GM10847 (cell line): Measurements from ENCODE around the gene SLC13A5.

Experiments
- POLR2A ChIP-seq: IDR thresholded peaks from 2 replicates; pipeline ENCODE4 v1.6.1; 2011; ENCODE audit not compliant: insufficient read length; ENCODE audit errors: extremely low read depth

The SLC13A5 gene

DNA sequence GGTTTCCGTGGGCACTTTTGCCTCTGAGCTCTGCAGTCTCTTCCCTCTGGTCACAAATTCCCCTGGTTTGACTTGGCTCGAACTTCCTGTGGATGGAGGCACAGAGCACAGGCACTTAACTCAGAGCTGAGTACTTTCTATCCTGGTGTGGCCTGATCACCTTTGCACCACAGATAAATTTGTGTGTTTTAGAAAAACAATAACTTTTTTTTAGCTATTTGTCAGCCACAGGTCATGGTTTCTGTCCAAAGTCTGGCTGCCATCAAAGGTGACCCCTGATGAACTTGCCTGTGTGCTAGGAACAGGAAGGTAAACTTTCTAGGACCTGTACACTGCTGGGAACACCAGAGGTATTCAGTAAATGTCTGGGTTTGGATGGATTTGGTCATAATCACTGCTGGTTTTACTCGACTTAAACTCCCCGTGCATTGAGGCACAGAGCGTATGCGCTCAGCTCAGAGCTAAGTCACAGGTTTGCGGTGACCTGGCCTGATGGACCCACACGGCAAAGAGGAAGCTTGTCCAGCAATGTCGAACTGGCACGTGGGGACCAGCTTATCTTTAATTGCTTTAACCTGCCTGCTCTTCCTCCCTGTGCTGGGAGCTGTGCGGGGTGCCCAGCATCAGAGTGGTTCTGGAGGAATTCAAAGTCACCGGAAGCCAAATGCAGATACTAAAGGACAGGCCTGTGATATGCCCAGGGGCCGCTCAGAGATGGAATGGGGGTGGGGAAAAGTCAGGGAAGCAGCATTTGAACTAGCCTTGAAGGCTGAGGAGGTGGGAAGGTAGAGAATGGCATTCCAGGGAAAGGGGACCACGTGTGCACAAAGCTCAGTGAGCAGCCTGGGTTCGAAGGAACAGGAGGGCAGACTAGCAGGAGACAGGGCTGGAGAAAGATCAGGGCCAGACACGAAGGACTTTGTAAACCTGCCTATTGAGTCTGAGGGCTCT lies 12.9 kb downstream of the SLC13A5 start:
- no peak for TF ChIP-seq POLR2A

DNA sequence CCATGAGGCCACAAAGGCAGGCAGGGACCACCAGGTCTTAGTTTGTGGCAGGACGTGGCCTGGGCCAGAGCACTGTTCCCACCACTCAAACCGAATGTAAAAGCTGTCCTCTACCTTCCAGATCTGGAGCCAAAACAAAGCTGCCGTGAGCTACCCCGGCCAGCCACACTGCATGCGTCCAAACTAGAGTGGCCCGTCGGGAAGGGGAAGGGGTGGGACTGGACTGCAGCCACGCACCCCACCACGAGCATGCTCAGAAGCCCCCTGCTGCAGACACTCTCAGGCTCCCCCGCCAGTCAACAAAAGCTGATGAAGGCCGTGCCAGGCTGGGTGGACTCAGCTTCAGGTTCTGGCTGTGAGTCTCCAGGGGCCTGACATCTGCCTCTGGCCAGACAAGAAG lies 15.2 kb downstream of the SLC13A5 start:
- no peak for TF ChIP-seq POLR2A

- no peak for TF ChIP-seq POLR2A
Observed at GRCh38 chr17:6696906-6697305, 16.3 kb downstream of the SLC13A5 start.

- no peak for TF ChIP-seq POLR2A
Observed at GRCh38 chr17:6695565-6695964, 17.6 kb downstream of the SLC13A5 start.

DNA sequence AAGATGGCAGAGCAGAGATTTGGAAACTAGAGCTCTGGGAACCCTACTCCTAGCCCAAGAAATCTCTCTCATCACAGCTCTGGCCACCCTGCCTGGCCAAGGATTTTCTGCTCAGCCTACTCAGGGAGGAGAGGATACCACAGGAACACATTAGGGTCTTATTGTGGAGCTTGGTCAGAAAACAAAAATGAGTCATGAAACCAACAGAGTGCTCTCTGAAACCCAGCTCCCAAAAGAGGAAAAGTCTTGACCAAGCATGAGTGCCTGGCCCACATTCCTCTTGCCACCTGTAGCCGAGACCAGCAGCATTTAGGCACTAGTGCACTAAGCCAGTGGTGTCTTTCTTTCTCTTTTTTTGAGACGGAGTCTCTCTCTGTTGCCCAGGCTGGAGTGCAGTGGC lies 18.1 kb downstream of the SLC13A5 start:
- no peak for TF ChIP-seq POLR2A

- TF ChIP-seq POLR2A: no peak
Observed at GRCh38 chr17:6691546-6691945, 21.6 kb downstream of the SLC13A5 start.

GRCh38 chr17:6690641-6691040 lies 22.5 kb downstream of the SLC13A5 start:
- no peak for TF ChIP-seq POLR2A

DNA sequence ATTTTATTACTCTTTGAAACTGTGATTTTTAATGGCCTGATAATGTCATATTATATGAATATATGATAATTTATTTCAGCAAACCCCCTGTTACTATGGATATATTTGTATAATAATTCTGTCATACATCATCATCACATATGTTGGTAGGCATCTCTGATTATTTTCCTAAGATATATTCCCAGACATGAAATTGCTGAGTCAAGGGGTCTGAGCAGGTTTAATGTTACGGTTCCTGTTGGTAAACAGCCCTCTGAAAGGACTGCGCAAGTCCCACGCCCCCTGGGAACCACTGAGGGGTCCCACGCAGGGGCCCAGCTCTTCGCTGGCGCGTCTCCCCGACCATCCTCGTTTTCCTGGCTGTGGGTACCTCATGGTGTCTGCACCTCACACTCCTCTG lies 24.2 kb downstream of the SLC13A5 start:
- no peak for TF ChIP-seq POLR2A

DNA sequence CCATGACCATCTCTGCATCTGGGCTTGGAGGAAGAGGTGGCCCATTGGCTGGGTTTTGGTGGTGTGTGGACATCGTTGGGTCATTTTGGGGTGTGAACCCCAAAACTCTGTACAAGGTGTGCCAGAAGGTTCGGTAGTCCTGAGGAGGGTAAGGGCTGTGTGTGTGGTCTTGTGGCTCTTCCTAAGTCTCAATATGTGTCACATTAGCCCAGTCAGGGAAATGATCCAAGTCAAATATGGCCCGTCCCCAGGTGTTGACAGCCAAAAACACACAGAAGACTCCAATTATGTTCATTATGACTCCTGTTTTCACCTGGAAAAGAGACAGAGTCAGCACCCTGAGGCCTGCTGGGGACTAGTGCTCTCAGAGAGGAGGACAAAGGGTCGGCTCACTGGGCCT lies 27.1 kb downstream of the SLC13A5 start:
- TF ChIP-seq POLR2A: no peak

- TF ChIP-seq POLR2A: no peak
Observed at GRCh38 chr17:6684881-6685767, 28.0 kb downstream of the SLC13A5 start.

GRCh38 chr17:6684460-6684783 lies 28.7 kb downstream of the SLC13A5 start:
- no peak for TF ChIP-seq POLR2A

DNA sequence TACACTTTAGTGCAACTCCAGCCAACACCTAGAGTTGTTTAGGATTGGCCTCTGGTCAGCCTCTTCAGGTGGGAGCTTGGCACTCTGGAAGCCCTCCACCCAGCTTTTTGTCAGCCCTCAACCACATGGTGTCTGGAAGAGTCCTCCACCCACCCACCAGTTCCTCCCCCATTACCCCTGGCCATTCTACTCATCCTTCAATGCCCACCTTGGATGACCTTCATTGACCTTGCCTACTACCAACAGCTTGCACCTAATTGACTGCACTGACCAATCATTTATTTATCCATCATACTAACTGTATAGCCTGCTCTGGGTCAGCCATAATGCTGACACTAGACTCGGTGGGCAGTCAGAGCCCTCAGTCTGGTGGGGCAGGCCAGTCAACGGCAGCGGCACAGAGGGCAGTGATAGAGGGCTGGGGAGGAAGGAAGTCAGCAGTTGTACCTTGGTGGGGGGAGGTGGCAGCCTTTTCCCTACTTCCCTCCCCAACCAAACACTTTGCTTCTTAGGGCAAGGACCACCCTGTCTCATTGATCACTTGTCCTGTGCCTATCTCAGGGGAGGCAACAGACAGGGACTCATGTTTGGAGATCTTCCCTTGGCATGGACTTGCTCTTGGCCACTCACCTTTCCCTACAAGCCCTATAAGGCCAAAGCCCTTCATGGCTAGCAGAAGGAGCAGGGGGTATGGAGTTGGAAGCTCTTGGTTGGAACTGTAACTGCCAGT lies 29.3 kb downstream of the SLC13A5 start:
- no peak for TF ChIP-seq POLR2A

- no peak for TF ChIP-seq POLR2A
Observed at GRCh38 chr17:6683081-6683684, 30.0 kb downstream of the SLC13A5 start.

GRCh38 chr17:6682339-6682738 lies 30.8 kb downstream of the SLC13A5 start:
- TF ChIP-seq POLR2A: no peak

DNA sequence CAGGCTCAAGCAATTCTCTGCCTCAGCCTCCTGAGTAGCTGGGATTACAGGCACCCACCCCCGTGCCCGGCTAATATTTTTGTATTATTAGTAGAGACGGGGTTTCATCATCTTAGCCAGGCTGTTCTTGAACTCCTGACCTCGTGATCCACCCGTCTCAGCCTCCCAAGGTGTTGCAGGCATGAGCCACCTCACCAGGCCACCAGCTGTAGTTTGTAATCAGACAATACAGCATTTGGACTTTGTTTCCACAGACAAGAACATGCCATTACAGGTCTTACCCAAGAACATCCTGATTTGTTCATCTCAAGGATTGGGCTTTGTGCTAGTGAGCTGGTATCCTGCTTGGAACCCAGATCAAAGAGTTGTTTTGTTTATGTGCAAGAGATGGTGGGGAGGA lies 31.5 kb downstream of the SLC13A5 start:
- TF ChIP-seq POLR2A: no peak
